Left lung (tissue), 10 donors: Measurements from ENCODE around the gene CCDC33. TPM values are rescaled to one million over a fixed set of nuclear protein-coding genes. Genes with fewer than 3 reads are reported as not detected.
A peak's percentile ranks its signal among the peaks of the same experiment; 100 is the strongest.

ENCODE experiments used
- ATAC-seq: fragments of 200-7000 bp; cut with Tn5 transposase; one replicate; pipeline ENCODE4 v1.9.1; 2020; ENCODE audit warnings: moderate library complexity
- DNase-seq, 4 donors: peaks; one replicate each; pipeline ENCODE4 v3.0.0-alpha.2; 2013 to 2020
- H3K27ac ChIP-seq, 2 donors: fragments of 200-600 bp; sonication (generic) in 1 of 2; one replicate each; pipeline versions ENCODE4 v1.5.0 to v1.8.0; 2020 to 2021
- H3K27me3 ChIP-seq, 2 donors: fragments of 200-600 bp; sonication (generic) in 1 of 2; one replicate each; pipeline versions ENCODE4 v1.5.0 to v1.8.0; 2020 to 2021
- H3K36me3 ChIP-seq, 2 donors: fragments of 200-600 bp; sonication (generic) in 1 of 2; one replicate each; pipeline versions ENCODE4 v1.5.0 to v1.8.0; 2020 to 2021
- H3K4me1 ChIP-seq, 2 donors: fragments of 200-600 bp; one replicate each; pipeline ENCODE4 v1.8.0; 2021
- H3K4me3 ChIP-seq, 2 donors: fragments of 200-600 bp; sonication (generic) in 1 of 2; one replicate each; pipeline versions ENCODE4 v1.5.0 to v1.8.0; 2020 to 2021; ENCODE audit warnings: mild to moderate bottlenecking in 1 of 2
- H3K9me3 ChIP-seq, 2 donors: fragments of 200-600 bp; sonication (generic) in 1 of 2; one replicate each; pipeline versions ENCODE4 v1.5.0 to v1.8.0; 2020 to 2021
- CTCF ChIP-seq, 2 donors: fragments of 200-600 bp; sonication (generic) in 1 of 2; IDR thresholded peaks; one replicate each; pipeline versions ENCODE4 v1.5.0 to v1.8.0; 2021; ENCODE audit warnings: antibody characterized with exemption in 2 of 2
- intact Hi-C, 2 donors: fragments of 100-400 bp; cut with DNase I; formaldehyde crosslinking; loops; one replicate each; pipeline versions ENCODE4 v1.11.2 to v1.14.2; 2022
- polyA plus RNA-seq, 6 donors: library from polyadenylated mRNA; unstranded; fragments of 120-200 nt; gene quantifications; one replicate each; pipeline ENCODE4 v1.2.1, GENCODE V29; 2013; ENCODE audit not compliant: insufficient read length in 6 of 6
- total RNA-seq, 2 donors: library from RNA; stranded (reverse); fragmentation: NEBNext Ultra II Directional; extraction: Animal tissue kit (Norgen Biotek cat#: 25700); gene quantifications; one replicate each; pipeline ENCODE4 v1.2.1, GENCODE V29; 2021
- donor health status: DM: no; HTN: yes; CAD: no.
- donor health status: DM: no; HTN: no; CAD: no.

The CCDC33 gene
- total and polyA plus RNA-seq, 8 donors, result 1.00 to 3.2 (median 1.9) TPM; not detected in 1

DNA sequence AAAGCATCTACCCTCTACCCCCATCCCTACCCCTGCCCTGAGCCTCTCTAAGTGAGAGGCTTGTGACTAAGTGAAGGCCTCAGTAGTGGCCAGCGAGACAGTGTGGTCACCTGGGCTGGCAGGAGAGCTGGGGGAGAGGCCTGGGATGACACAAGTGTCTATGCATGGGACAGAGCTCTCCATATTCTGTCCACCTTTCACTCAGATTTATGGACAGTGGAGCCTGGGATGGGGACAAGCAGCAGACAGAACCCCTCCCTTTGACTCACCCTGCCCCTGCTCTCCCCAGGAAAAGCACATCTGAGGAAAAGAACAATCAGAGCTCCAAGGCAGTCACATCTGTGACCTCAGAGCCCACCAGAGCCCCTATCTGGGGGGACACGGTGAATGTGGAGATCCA is 26.0 kb downstream of the CCDC33 start:
- Histone ChIP-seq H3K9me3 (no peaks in the 10 kb centered on the region), H3K4me1 (no peaks in the 10 kb centered on the region), H3K27ac (no peak overlapping the region), H3K27me3 (peaks cover 0 to 52% of the 10 kb centered on the region in 2 donors), H3K36me3 (no peaks in the 10 kb centered on the region), H3K4me3 (no peak overlapping the region)
- DNase-seq, result no peak
- ATAC-seq, result no peak
- intact Hi-C loops, result no loop called here
- no peak for TF ChIP-seq CTCF (IDR thresholded peaks at IDR 0.05)

- intact Hi-C loops, result no loop called here
- no peaks in the 10 kb centered on the region for H3K4me1 ChIP-seq
- H3K9me3 ChIP-seq, result no peaks in the 10 kb centered on the region
- no peak for ATAC-seq
- H3K27me3 ChIP-seq, result peaks cover 0 to 57% of the 10 kb centered on the region in 2 donors
- H3K4me3 ChIP-seq, result no peak overlapping the region
- no peak for TF ChIP-seq CTCF (IDR thresholded peaks at IDR 0.05)
- no peak overlapping the region for H3K27ac ChIP-seq
- no peak for DNase-seq
- H3K36me3 ChIP-seq, result no peaks in the 10 kb centered on the region
Measured at GRCh38 chr15:74262625-74263024, 26.5 kb downstream of the CCDC33 start.

DNA sequence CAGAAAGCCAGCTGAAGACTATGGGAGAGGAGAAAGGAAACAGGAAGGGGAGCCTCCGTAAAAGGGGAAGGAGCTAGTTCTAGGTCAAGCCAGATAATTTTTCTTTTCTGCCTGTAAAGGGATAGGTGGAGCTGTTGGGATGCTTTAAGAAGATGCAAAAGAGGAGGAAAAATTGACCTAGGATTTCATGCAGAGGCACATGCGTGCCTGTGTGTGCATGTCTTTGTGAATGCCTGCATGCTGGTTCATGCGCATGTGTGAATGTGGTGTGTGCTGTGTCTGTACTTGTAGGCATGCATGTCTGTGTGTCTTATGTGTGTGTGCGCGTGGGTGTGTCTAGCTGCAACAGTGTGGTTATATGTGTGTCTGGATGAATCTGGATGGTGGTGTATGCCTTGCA is 27.3 kb downstream of the CCDC33 start:
- Histone ChIP-seq H3K27me3 (peaks cover 0 to 59% of the 10 kb centered on the region in 2 donors), H3K4me3 (no peak overlapping the region), H3K36me3 (no peaks in the 10 kb centered on the region), H3K27ac (no peak overlapping the region), H3K4me1 (no peaks in the 10 kb centered on the region), H3K9me3 (no peaks in the 10 kb centered on the region)
- intact Hi-C loops, result no loop called here
- no peak for TF ChIP-seq CTCF (IDR thresholded peaks at IDR 0.05)
- no peak for DNase-seq
- no peak for ATAC-seq

DNA sequence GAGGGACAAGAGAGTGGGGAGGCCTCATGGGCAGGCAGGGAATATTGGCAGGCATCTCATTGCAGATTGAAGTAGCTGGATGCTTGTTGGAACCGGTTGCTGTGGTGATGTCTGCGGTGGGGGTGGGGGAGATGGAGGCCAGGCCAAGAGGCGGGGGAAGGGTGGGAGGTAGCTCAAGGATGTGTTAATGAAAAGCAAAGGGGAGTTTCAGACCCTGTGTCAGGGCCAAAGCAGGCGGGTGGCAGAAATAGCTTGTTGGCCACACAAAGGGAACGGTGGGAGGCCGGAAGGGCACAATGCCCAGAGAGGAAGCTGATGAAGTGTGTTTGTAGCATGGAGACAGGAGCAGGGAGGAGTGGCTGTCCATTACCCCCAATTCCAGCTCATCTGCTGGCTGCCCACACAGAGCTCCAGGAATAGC is 28.0 kb downstream of the CCDC33 start:
- no peak for DNase-seq
- H3K4me1 ChIP-seq, result no peaks in the 10 kb centered on the region
- H3K27me3 ChIP-seq, result peaks cover 0 to 59% of the 10 kb centered on the region in 2 donors
- no peaks in the 10 kb centered on the region for H3K36me3 ChIP-seq
- no peak for TF ChIP-seq CTCF (IDR thresholded peaks at IDR 0.05)
- intact Hi-C loops, result no loop called here
- no peaks in the 10 kb centered on the region for H3K9me3 ChIP-seq
- H3K27ac ChIP-seq, result no peak overlapping the region
- no peak for ATAC-seq
- no peak overlapping the region for H3K4me3 ChIP-seq

DNA sequence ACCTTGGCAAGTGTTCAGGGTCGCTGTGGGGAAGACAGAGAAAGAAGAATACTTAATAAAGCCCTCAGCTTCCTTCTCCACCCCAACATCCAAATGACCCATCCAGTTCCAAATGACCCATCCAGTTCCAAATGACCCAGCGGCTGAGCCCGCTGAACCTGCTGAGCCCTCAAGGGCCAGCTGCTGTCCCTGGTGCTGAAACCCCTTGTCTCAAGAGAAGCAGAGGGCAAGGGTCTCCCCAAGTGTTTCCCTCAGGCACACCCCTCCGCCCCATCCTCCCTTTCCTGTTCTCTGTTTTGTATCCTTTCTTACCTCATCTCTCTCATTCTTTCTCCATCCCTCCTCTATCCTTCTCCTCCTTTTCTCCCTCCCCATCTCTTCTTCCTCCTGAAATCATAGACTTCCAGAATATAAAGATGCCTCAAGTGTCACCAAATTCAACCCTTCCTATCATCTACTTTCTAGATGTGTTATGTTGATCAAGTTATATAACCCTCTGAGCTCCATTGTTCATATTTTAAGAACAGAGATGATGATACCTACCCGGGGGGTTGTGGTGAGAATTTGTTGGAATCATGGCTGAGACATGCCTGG is 29.0 kb downstream of the CCDC33 start:
- H3K36me3 ChIP-seq, result no peaks in the 10 kb centered on the region
- intact Hi-C loops, result no loop called here
- no peaks in the 10 kb centered on the region for H3K9me3 ChIP-seq
- no peak overlapping the region for H3K4me3 ChIP-seq
- no peak for ATAC-seq
- no peaks in the 10 kb centered on the region for H3K4me1 ChIP-seq
- TF ChIP-seq CTCF (IDR thresholded peaks at IDR 0.05), result no peak
- H3K27me3 ChIP-seq, result peaks cover 0 to 59% of the 10 kb centered on the region in 2 donors
- peak in 2 of 4 donors; percentile 45 to 59 for DNase-seq
- H3K27ac ChIP-seq, result no peak overlapping the region
